GM19025 (cell line): ENCODE data around the gene PCNT.

Experiments
- ATAC-seq: cut with Tn5 transposase; IDR thresholded peaks from one replicate; pipeline ENCODE4 v1.9.1; 2021; ENCODE audit warnings: mild to moderate bottlenecking, low read depth, moderate library complexity; ENCODE audit not compliant: unreplicated experiment

The PCNT gene

GRCh38 chr21:46375560-46376230 is 51.7 kb downstream of the PCNT start:
- no peak for ATAC-seq

DNA sequence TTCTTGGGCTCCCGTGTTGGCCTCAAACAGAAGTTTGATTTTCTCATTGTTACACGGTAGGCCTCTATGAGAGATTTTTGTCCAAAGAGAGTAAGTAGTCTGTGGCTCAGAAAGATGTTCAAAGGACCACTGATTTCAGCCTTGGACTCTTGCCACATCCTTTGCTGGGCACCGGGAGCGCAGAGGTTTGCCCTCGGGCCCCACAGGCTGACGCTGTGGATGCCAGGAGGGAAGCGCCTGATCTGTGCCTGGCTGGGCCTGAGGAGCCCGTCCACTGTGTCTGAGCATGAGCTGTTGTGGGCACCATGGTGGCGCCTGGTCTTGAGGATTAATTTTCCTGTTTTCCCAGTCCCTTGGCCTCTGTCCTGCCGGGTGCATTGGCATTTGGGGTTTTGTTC is 52.3 kb downstream of the PCNT start:
- no peak for ATAC-seq

DNA sequence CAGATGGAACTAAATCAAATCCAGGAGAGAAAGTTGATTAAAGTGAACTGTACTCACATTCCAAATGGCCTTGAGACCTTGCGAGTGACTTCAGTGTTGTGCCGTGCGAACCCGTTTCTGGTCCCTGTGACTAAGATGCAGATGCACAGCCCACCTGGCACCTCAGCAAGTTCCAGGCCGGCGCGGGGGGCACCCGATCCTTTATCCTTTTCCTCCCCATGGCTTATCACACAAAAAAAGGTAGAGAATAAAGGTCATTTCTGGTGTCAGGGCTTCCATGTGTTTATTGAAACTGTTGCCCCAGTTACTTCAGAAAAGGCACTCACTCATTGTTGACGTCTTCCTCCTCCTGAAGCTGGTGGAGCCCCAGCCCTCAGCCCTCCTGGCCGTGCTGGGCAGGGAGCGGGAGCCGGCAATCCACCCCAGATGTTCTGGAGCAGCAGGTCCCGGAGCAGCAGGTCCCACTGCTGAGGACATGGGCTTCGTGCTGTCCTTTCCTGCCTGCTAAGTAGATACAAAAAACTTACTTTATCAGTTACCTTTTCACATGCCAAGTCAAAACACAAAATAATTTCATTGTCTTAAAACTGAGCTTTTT is 53.0 kb downstream of the PCNT start:
- no peak for ATAC-seq

DNA sequence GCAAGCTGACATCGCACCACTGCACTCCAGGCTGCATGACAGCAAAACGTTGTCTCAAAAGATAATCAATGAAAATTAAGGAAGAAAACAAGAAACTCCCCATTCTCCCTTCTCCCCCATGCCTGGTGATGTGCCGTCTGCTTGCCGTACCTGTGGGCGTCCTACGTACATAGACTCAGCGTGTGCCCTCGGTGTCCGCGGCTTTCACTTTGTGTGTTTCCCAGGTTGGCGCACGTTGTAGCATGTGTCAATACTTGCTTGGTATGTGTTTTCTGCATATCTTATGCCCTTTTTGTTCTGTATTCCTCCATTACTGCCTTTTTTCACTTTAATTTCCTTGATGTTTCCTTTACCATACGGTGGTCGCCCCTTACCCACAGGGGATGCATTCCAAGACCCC is 53.8 kb downstream of the PCNT start:
- ATAC-seq: no peak

DNA sequence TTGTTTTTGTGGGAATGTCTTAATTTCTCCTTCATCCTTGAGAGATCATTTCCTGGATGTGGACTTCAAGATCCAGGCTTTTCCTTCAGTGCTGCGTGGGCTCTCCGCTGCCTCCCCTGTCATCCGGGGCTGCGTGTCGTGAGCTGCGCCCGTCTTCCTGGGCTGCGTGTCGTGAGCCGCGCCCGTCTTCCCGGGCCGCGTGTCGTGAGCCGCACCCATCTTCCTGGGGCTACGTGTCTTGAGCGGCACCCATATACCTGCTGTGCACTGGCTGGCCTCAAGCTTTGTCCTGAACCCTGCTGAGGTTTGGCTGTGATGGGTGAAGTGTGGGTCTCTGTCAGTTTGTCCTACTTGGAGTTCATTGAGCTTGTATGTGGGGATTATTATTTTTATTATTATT is 55.1 kb downstream of the PCNT start:
- no peak for ATAC-seq

GRCh38 chr21:46379691-46380090 is 55.7 kb downstream of the PCNT start:
- ATAC-seq: no peak

- ATAC-seq: no peak
These were observed 57.6 kb downstream of the PCNT start for GRCh38 chr21:46381541-46381940.

GRCh38 chr21:46384556-46384955 is 60.6 kb downstream of the PCNT start:
- ATAC-seq: no peak

- ATAC-seq: no peak
These were observed 62.1 kb downstream of the PCNT start for GRCh38 chr21:46385846-46386733.

DNA sequence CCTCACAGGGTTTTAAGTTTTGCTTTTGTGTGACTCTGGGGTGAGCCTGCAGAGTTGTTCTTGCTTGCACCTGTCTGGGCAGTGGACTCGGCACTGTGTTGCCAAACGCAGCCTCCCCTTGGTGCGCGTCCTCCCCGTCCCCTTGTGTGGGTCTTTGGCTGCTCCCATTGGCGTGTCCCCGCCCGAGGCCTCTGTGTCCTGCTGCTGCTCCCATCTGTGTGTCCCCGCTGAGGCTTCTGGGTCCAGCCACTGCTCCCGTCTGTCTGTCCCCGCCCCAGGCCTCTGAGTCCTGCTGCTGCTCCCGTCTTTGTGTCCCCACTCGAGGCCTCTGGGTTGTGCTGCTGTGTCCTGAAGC is 62.8 kb downstream of the PCNT start:
- no peak for ATAC-seq

DNA sequence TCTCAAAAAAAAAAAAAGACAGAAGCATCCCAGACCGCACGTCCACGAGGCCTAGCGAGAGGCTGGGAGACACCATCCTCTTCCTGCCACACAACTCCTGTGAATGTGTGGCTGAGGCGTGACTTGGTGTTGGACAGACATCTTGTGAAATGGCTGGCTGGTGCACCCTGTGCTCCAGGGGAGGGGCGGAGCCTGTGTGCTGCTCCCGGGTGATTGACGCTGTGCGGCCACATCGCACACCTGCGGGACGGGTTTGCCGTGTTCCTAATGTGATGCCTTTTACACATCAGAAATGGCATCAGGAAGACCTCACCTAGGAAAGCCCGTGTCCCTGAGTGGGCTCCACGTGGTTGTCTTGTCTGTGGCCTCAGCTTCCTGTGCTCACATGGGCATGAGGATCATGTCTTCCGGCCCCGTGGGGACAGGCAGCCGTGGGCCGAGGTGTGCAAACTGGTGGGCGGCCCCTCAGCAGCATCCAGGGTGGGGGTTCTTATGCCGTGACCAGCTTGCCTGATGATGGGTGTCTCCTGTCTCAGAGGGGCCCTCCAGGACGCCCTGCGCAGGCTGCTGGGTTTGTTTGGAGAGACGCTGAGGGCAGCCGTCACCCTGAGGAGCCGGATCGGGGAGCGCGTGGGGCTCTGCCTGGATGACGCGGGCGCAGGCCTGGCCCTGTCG is 64.4 kb downstream of the PCNT start:
- ATAC-seq: no peak

DNA sequence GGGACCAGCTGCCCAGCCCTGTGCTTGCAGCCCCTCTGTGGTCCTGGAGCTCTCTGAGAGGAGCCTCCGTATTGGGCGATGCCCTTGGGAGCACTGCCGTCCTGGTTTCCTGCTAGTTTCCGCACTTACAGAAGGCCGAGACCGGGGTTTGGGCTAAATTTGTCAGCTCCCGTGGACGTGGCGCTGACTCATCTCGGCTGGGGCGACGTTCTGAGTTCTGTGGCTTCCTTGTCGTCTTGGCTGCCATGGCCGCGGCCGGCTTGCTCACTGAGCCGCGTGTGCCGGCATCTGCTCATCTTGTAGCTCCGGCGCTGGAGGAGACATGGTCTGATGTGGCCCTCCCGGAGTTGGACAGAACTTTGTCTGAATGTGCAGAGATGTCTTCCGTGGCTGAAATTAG is 64.9 kb downstream of the PCNT start:
- ATAC-seq: no peak

- no peak for ATAC-seq
These were observed 66.9 kb downstream of the PCNT start for GRCh38 chr21:46390603-46391545.

GRCh38 chr21:46391773-46392172 is 67.8 kb downstream of the PCNT start:
- ATAC-seq: no peak

DNA sequence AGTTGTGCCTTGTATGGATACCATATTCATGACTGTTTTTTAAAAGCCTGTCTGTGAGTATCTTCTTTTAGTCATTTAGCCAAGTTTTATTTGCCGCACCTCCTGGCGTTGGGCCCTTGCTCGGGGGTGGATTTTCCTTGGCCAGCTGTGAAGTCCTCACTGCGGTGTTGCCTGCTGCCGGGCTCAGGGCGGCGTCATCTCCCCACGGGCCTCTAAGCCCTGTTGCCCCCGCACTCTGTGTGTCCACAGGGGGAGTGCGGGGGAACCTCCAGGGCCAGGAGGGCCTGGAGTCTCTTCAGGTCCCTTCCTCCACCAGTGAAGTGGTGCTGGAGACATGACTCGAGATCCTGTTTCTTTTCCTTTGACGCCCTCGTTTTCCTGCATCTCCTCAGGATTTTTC is 69.0 kb downstream of the PCNT start:
- no peak for ATAC-seq

DNA sequence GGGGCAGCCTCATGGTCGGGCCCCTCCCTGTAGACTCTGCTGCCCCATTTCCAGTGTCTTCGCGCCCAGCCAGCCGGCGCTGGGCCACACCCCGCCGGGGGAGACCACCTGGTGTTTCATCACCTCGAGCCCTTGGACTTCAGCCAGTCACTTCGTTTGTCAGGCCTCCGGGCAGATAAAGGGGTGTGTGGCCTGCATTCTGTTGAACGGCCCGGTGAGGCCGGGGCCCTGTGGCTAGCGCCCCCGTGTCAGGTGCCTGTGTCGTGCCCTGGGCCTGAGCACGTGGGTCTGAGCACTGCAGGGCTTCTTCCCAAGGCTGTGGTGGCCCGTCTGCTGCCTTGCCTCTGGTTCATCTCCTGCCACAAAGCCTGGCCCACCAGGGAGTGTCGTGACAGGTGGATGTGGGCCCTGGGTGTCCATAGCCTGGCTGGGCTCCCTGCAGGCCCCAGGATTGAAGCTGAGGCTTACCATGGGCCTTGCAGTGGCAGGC is 69.5 kb downstream of the PCNT start:
- no peak for ATAC-seq

- no peak for ATAC-seq
These were observed 70.1 kb downstream of the PCNT start for GRCh38 chr21:46393941-46394594.

DNA sequence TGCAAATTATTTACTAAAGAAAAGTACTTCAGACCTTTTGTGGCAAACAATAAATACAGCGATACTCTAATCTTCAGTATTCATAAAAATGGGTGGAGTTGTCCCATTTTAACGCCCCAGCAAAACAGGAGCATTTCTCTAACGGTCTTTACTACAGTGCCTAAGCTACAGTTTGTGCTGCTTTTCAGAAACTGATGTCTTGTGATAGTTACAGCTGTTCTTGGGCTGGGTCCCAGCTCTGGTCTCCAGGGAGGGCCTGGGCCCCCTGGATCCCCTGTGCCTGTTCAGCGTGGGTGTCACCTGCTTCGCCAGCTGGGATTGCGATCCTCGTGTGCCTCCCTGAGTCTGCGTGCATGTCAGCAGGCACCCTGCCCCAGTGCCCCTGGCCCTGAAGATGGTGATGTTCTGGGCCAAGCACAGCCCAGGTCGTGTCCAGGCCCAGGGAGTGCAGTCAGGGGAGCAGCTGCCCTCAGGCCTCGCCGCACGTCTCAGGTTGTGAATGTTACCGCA is 70.7 kb downstream of the PCNT start:
- no peak for ATAC-seq

GRCh38 chr21:46397211-46397905 is 73.4 kb downstream of the PCNT start:
- ATAC-seq: no peak
